Neural progenitor cell (in vitro differentiated cells): ENCODE measurements around the gene HSPG2. TPM values are rescaled to one million over a fixed set of nuclear protein-coding genes. Genes with fewer than 3 reads are reported as not detected.

Experiments
- DNase-seq: peaks from one replicate; pipeline ENCODE4 v3.0.0-alpha.2; 2016; ENCODE audit warnings: low spot score
- H2AFZ ChIP-seq: fragments of 200-600 bp; sonication (generic); replicated peaks from 2 replicates; pipeline ENCODE4 v1.6.1; 2016; ENCODE audit warnings: antibody characterized with exemption
- H3F3A ChIP-seq: fragments of 200-600 bp; sonication (generic); 2 replicates; pipeline ENCODE4 v1.6.1; 2016; ENCODE audit warnings: antibody characterized with exemption, low read depth
- H3K27ac ChIP-seq: fragments of 200-600 bp; sonication (generic); 2 replicates; pipeline ENCODE4 v1.5.1; 2016; ENCODE audit warnings: mild to moderate bottlenecking
- H3K27me3 ChIP-seq: fragments of 200-600 bp; sonication (generic); 2 replicates; pipeline ENCODE4 v1.6.1; 2016; ENCODE audit warnings: mild to moderate bottlenecking, moderate library complexity
- H3K36me3 ChIP-seq: fragments of 200-600 bp; sonication (generic); 2 replicates; pipeline ENCODE4 v1.5.1; 2016
- H3K4me1 ChIP-seq: fragments of 200-600 bp; sonication (generic); 2 replicates; pipeline ENCODE4 v1.6.1; 2016; ENCODE audit warnings: mixed run types
- H3K4me2 ChIP-seq: fragments of 200-600 bp; sonication (generic); 2 replicates; pipeline ENCODE4 v1.6.1; 2016
- H3K4me3 ChIP-seq: fragments of 200-600 bp; sonication (generic); 2 replicates; pipeline ENCODE4 v1.5.1; 2016
- H3K79me2 ChIP-seq: fragments of 200-600 bp; sonication (generic); 2 replicates; pipeline ENCODE4 v1.6.1; 2016; ENCODE audit warnings: low read depth
- H3K9ac ChIP-seq: fragments of 200-600 bp; sonication (generic); 2 replicates; pipeline ENCODE4 v1.6.1; 2016
- H3K9me3 ChIP-seq: fragments of 200-600 bp; sonication (generic); 2 replicates; pipeline ENCODE4 v1.5.1; 2016; ENCODE audit warnings: low read depth
- H4K20me1 ChIP-seq: fragments of 200-600 bp; sonication (generic); 2 replicates; pipeline ENCODE4 v1.6.1; 2016; ENCODE audit warnings: low read depth
- H3K27ac Mint-ChIP-seq: 3 replicates; pipeline ENCODE4 v1.8.0; 2021; ENCODE audit warnings: mixed read lengths
- H3K27me3 Mint-ChIP-seq: 2 replicates; pipeline ENCODE4 v1.8.0; 2022; ENCODE audit warnings: low read depth, mild to moderate bottlenecking, inconsistent platforms, moderate library complexity, mixed read lengths; ENCODE audit not compliant: insufficient read depth
- H3K36me3 Mint-ChIP-seq: 3 replicates; pipeline ENCODE4 v1.8.0; 2021; ENCODE audit warnings: mixed read lengths
- H3K4me1 Mint-ChIP-seq: 3 replicates; pipeline ENCODE4 v1.8.0; 2021; ENCODE audit warnings: mixed read lengths
- H3K4me3 Mint-ChIP-seq: 3 replicates; pipeline ENCODE4 v1.8.0; 2021; ENCODE audit warnings: mild to moderate bottlenecking, moderate library complexity, mixed read lengths
- H3K9me3 Mint-ChIP-seq: 3 replicates; pipeline ENCODE4 v1.8.0; 2020; ENCODE audit warnings: mixed read lengths
- EZH2 ChIP-seq: fragments of 200-600 bp; sonication (generic); IDR thresholded peaks from 2 replicates; pipeline ENCODE4 v1.6.1; 2017; ENCODE audit warnings: antibody characterized with exemption, mild to moderate bottlenecking, moderate library complexity
- EZH2phosphoT487 ChIP-seq: fragments of 200-600 bp; sonication (generic); IDR thresholded peaks from 2 replicates; pipeline ENCODE4 v1.6.1; 2017; ENCODE audit warnings: antibody characterized with exemption
- total RNA-seq: library from RNA; depleted of rRNA; stranded (reverse); fragments of >200 nt; gene quantifications from 2 replicates; pipeline ENCODE4 v1.2.3, GENCODE V29; 2015; ENCODE audit warnings: low replicate concordance
- TF ChIP-seq, protein P1 (sequence below): fragments of 200-600 bp; sonication (generic); IDR thresholded peaks from 2 replicates; pipeline ENCODE4 v1.5.1; 2017; ENCODE audit warnings: antibody characterized with exemption, mild to moderate bottlenecking

The HSPG2 gene
- total RNA-seq, 1 donor from 2014 or later: 6.9 TPM

DNA sequence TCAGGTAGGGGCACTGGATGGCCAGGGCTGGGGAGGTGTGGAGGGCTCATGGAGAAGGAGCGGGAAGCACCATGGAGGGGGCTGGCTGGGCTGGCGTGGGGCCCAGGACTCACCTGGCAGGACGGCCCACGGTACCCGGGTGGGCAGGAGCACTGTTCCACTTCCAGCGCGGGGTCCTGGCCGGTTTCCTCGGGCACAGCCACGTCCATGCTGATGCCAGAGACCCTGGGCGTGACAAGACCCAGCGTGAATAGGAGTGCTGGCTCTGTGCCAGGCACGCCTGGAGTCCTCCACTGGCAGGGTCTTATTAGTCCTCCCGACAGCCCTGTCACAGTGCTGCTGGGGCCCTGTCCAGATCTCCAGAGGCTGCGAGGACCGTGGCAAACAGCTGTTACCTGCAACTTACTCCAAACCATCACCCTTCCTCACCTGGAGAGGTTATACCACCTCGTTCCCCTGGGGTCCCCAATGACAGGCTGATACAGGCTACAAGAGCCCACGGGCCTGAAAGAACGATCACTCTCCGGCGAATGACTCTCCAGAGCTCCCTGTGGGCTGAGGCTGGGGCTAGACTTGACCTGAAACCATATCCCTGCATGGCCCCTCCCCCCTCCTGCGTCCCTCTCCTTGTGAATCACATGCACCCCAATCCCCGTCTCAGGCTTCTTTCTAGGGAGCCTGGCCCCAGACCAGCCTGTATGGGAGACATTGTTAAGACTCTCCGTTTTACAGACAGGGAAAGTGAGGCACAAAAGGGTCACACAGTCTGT lies 62.1 kb downstream of the HSPG2 start:
- Histone ChIP-seq H3F3A (no peaks in the 10 kb centered on the region), H3K79me2 (no peaks in the 10 kb centered on the region), H3K9ac (no peak overlapping the region), H2AFZ (no peak overlapping the region), H3K4me3 (no peak overlapping the region), H3K27ac (no peak overlapping the region), H3K4me2 (no peak overlapping the region), H3K36me3 (no peaks in the 10 kb centered on the region), H3K4me1 (peaks cover 5% of the 10 kb centered on the region), H3K9me3 (no peaks in the 10 kb centered on the region), H4K20me1 (no peaks in the 10 kb centered on the region), H3K27me3 (no peaks in the 10 kb centered on the region)
- no peaks in the 10 kb centered on the region for H3K27me3 Mint-ChIP-seq
- H3K9me3 Mint-ChIP-seq: no peaks in the 10 kb centered on the region
- H3K27ac Mint-ChIP-seq: peak overlapping the region; percentile 76
- DNase-seq: no peak
- peaks cover 3% of the 10 kb centered on the region for H3K36me3 Mint-ChIP-seq
- TF ChIP-seq, protein P1, sequence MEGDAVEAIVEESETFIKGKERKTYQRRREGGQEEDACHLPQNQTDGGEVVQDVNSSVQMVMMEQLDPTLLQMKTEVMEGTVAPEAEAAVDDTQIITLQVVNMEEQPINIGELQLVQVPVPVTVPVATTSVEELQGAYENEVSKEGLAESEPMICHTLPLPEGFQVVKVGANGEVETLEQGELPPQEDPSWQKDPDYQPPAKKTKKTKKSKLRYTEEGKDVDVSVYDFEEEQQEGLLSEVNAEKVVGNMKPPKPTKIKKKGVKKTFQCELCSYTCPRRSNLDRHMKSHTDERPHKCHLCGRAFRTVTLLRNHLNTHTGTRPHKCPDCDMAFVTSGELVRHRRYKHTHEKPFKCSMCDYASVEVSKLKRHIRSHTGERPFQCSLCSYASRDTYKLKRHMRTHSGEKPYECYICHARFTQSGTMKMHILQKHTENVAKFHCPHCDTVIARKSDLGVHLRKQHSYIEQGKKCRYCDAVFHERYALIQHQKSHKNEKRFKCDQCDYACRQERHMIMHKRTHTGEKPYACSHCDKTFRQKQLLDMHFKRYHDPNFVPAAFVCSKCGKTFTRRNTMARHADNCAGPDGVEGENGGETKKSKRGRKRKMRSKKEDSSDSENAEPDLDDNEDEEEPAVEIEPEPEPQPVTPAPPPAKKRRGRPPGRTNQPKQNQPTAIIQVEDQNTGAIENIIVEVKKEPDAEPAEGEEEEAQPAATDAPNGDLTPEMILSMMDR: no peak
- no peak for TF ChIP-seq EZH2phosphoT487
- no peak for TF ChIP-seq EZH2
- H3K4me3 Mint-ChIP-seq: no peak overlapping the region
- H3K4me1 Mint-ChIP-seq: peaks cover 12% of the 10 kb centered on the region

DNA sequence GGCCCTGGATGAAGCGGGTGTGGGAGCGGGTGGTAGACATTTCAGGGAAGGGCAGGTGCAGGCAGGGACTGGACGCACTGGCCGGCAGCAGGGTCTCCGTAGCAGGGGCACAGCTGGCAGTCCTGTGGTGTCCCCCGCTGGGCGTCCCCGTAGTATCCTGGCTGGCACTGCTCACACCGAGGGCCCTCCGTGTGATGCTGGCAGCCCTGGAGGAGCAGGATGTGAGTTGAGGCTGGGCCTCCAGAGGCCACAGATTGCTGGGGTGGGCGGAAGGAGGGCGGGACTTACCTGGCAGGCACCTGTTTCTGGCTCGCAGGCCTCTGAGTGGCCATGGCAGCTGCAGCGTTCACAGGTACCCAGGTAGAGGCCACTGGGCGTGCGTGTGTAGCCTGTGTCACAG lies 62.8 kb downstream of the HSPG2 start:
- H3K36me3 ChIP-seq: no peaks in the 10 kb centered on the region
- H3K27ac ChIP-seq: no peak overlapping the region

DNA sequence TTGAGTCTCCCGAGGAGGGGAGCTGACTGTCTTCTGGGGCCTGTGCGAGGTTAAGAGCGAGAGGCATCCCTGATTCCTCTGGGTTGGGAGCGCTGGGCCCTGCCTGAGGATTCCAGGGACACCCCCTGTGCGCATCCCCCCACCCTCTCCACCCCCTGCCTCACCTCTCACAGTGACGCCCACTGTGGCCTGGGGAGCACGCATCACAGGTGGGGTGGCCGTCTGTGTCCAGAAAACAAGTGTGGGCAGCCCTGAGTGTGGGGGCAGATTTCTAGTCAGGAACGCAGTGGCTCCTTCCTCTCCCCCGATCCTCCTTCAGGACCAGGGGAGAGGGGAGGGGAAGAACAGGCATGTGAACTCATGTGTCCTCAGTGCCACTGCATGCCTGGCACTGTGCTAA lies 63.3 kb downstream of the HSPG2 start:
- H3K79me2 ChIP-seq: no peaks in the 10 kb centered on the region
- no peak for TF ChIP-seq EZH2phosphoT487
- TF ChIP-seq, protein P1: no peak
- no peak for TF ChIP-seq EZH2
- no peak for DNase-seq
- no peaks in the 10 kb centered on the region for H3K9me3 ChIP-seq
- H3K4me2 ChIP-seq: peak overlapping the region; percentile 55
- H3K4me1 Mint-ChIP-seq: peaks cover 12% of the 10 kb centered on the region
- H3K9ac ChIP-seq: peak overlapping the region; percentile 27
- no peak overlapping the region for H3K4me3 Mint-ChIP-seq
- H2AFZ ChIP-seq: no peak overlapping the region
- H3K9me3 Mint-ChIP-seq: no peaks in the 10 kb centered on the region
- no peaks in the 10 kb centered on the region for H3K27me3 Mint-ChIP-seq
- no peak overlapping the region for H3K4me3 ChIP-seq
- H3K36me3 ChIP-seq: no peaks in the 10 kb centered on the region
- peaks cover 5% of the 10 kb centered on the region for H3K4me1 ChIP-seq
- peaks cover 4% of the 10 kb centered on the region for H3K36me3 Mint-ChIP-seq
- H3F3A ChIP-seq: no peaks in the 10 kb centered on the region
- peak overlapping the region; percentile 96 for H3K27ac Mint-ChIP-seq
- no peaks in the 10 kb centered on the region for H3K27me3 ChIP-seq
- peak overlapping the region; percentile 37 for H3K27ac ChIP-seq
- no peaks in the 10 kb centered on the region for H4K20me1 ChIP-seq

More for the DNA sequence above, 62.8 kb downstream of the HSPG2 start:
- H3K9me3 Mint-ChIP-seq: no peaks in the 10 kb centered on the region
- Histone ChIP-seq H3K4me3 (no peak overlapping the region), H3K4me2 (no peak overlapping the region), H3F3A (no peaks in the 10 kb centered on the region), H3K9me3 (no peaks in the 10 kb centered on the region), H3K4me1 (peaks cover 5% of the 10 kb centered on the region), H3K79me2 (no peaks in the 10 kb centered on the region), H4K20me1 (no peaks in the 10 kb centered on the region), H2AFZ (no peak overlapping the region), H3K9ac (no peak overlapping the region), H3K27me3 (no peaks in the 10 kb centered on the region)
- DNase-seq: no peak
- H3K27me3 Mint-ChIP-seq: no peaks in the 10 kb centered on the region
- peaks cover 12% of the 10 kb centered on the region for H3K4me1 Mint-ChIP-seq
- TF ChIP-seq EZH2phosphoT487 (no peak), EZH2 (no peak)
- TF ChIP-seq, protein P1: no peak
- no peak overlapping the region for H3K4me3 Mint-ChIP-seq
- H3K36me3 Mint-ChIP-seq: peaks cover 3% of the 10 kb centered on the region
- peak overlapping the region; percentile 76 for H3K27ac Mint-ChIP-seq
